C4-2B (cell line): ENCODE measurements around the gene MAP3K20.

Experiments used
- CTCF ChIP-seq: fragments of 450-650 bp; conservative IDR thresholded peaks from 2 replicates; pipeline ENCODE4 v1.5.1; 2017; ENCODE audit warnings: mild to moderate bottlenecking
- ZFX ChIP-seq: fragments of 450-650 bp; IDR thresholded peaks from 2 replicates; pipeline ENCODE4 v1.6.1; 2017

GRCh38 chr2:173159791-173160463, 84.3 kb downstream of the MAP3K20 start:
- TF ChIP-seq CTCF (no peak), ZFX (no peak)
